Gastroesophageal sphincter (tissue), 3 donors: ENCODE results near the gene ZBTB46.

Experiments used
- CTCF ChIP-seq, 4 experiments: fragments of 200-600 bp in 2 of 4; fragments of 450-650 bp in 2 of 4; sonication (generic) in 1 of 4; IDR thresholded peaks; one replicate each; pipeline ENCODE4 v1.5.1; 2017 to 2019; ENCODE audit warnings: antibody characterized with exemption in 4 of 4, mild to moderate bottlenecking in 2 of 4, moderate library complexity in 2 of 4
- POLR2AphosphoS5 ChIP-seq: sonication (generic); formaldehyde crosslinking; IDR thresholded peaks from one replicate; pipeline ENCODE4 v1.6.1; 2017; ENCODE audit warnings: antibody characterized with exemption

DNA sequence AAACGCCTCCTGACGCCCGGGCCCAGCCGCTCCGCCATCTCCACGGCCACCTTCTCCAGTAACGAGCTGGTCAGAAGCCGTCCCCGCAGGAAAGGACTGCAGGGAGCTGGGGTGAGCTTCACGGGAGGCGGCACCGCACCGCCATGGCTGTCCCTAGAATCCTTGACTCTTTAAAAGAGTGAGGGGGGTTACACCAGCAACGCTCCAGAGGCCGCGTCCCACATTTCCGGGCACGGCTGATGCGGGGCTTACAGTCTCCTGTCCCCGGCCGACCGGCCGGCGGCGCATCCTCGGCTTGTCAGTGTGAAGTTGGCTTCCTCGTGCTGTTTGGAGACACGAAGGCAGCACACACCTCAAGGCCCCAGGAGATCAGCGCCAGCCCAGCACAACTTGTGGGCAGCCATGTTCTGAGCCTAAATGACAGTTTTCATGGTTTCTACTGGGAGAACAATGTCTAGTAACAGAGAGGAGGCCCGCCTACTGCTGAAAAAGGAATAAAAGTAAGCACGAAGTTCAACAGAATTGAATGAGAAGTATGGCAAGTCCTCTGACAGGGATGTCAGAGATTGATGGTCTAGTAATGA, 61.1 kb downstream of the ZBTB46 start:
- TF ChIP-seq CTCF (IDR thresholded peaks at IDR 0.05), result no peak
- TF ChIP-seq POLR2AphosphoS5, result no peak
